Uterus (tissue), 2 donors: Measurements from ENCODE around the gene LTK.

Experiments
- POLR2A ChIP-seq, 2 donors: fragments of 450-650 bp; IDR thresholded peaks; one replicate each; pipeline ENCODE4 v1.6.1; 2016; ENCODE audit warnings: antibody characterized with exemption in 2 of 2, mild to moderate bottlenecking in 1 of 2, moderate library complexity in 1 of 2
- TF ChIP-seq, protein P1 (sequence below), 4 experiments: fragments of 200-600 bp in 2 of 4; fragments of 450-650 bp in 2 of 4; sonication (generic) in 2 of 4; IDR thresholded peaks; one replicate each; pipeline ENCODE4 v1.5.1; 2016 to 2019; ENCODE audit warnings: antibody characterized with exemption in 4 of 4, mild to moderate bottlenecking in 2 of 4, moderate library complexity in 1 of 4

DNA sequence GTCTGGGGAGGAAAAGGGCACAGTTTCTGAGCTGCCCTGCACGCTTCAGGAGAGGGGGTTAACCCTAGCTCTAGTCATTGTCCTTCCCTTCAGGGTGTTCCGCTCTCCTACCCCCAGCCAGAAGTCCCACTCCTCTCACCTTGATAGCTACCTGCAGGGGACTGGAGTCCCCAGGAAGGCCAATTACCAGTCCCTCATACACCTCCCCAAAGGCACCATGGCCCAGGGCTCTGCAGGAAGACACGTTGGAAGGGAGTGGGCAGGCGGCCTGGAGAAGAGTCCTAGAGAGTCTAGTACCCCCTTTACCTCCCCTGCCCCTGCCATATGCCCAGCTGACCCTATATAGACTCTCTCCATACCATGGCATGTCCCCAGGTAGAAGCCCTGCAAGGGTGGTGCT, 7.9 kb downstream of the LTK start:
- TF ChIP-seq, protein P1, sequence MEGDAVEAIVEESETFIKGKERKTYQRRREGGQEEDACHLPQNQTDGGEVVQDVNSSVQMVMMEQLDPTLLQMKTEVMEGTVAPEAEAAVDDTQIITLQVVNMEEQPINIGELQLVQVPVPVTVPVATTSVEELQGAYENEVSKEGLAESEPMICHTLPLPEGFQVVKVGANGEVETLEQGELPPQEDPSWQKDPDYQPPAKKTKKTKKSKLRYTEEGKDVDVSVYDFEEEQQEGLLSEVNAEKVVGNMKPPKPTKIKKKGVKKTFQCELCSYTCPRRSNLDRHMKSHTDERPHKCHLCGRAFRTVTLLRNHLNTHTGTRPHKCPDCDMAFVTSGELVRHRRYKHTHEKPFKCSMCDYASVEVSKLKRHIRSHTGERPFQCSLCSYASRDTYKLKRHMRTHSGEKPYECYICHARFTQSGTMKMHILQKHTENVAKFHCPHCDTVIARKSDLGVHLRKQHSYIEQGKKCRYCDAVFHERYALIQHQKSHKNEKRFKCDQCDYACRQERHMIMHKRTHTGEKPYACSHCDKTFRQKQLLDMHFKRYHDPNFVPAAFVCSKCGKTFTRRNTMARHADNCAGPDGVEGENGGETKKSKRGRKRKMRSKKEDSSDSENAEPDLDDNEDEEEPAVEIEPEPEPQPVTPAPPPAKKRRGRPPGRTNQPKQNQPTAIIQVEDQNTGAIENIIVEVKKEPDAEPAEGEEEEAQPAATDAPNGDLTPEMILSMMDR (IDR thresholded peaks at IDR 0.05) = no peak
- no peak for TF ChIP-seq POLR2A (IDR thresholded peaks at IDR 0.05)
